Nephron (organoid): Measurements from ENCODE around the gene ATRNL1.
"Not testable (repeated sequence)": the region's sequence is repeated elsewhere in the genome, so short reads cannot be mapped to it uniquely, and the experiment has no call there.

Source experiments
- H3K27ac Mint-ChIP-seq, 3 experiments: 2 replicates each; pipeline ENCODE4 v1.8.0; 2020; ENCODE audit warnings: mixed read lengths in 3 of 3, mild to moderate bottlenecking in 2 of 3, moderate library complexity in 1 of 3
- H3K27me3 Mint-ChIP-seq: 2 replicates; pipeline ENCODE4 v1.8.0; 2021; ENCODE audit warnings: low read depth, mild to moderate bottlenecking, moderate library complexity, mixed read lengths
- H3K36me3 Mint-ChIP-seq: 2 replicates; pipeline ENCODE4 v1.8.0; 2020; ENCODE audit warnings: low read depth, mixed read lengths
- H3K4me1 Mint-ChIP-seq: 2 replicates; pipeline ENCODE4 v1.8.0; 2020; ENCODE audit warnings: mixed read lengths
- H3K4me3 Mint-ChIP-seq, 3 experiments: 2 replicates each; pipeline ENCODE4 v1.8.0; 2020; ENCODE audit warnings: mild to moderate bottlenecking in 3 of 3, mixed read lengths in 3 of 3, moderate library complexity in 2 of 3
- H3K9me3 Mint-ChIP-seq: 2 replicates; pipeline ENCODE4 v1.8.0; 2020; ENCODE audit warnings: mixed read lengths
- CTCF ChIP-seq, 3 experiments: fragments of 200-600 bp; sonication (generic); IDR thresholded peaks; one replicate each; pipeline ENCODE4 v1.5.0; 2021; ENCODE audit warnings: antibody characterized with exemption in 3 of 3; ENCODE audit not compliant: unreplicated experiment in 3 of 3

Gene ATRNL1

GRCh38 chr10:115379064-115379463 is 285.9 kb downstream of the ATRNL1 start:
- no peaks in the 10 kb centered on the region for H3K4me1 Mint-ChIP-seq
- no peak overlapping the region for H3K4me3 Mint-ChIP-seq
- H3K36me3 Mint-ChIP-seq: peaks cover 21% of the 10 kb centered on the region
- H3K27ac Mint-ChIP-seq: no peak overlapping the region
- peaks cover 29% of the 10 kb centered on the region for H3K9me3 Mint-ChIP-seq
- H3K27me3 Mint-ChIP-seq: no peaks in the 10 kb centered on the region
- TF ChIP-seq CTCF (IDR thresholded peaks at IDR 0.05; ENCODE audit: unreplicated experiment in 3 of 3): no peak

DNA sequence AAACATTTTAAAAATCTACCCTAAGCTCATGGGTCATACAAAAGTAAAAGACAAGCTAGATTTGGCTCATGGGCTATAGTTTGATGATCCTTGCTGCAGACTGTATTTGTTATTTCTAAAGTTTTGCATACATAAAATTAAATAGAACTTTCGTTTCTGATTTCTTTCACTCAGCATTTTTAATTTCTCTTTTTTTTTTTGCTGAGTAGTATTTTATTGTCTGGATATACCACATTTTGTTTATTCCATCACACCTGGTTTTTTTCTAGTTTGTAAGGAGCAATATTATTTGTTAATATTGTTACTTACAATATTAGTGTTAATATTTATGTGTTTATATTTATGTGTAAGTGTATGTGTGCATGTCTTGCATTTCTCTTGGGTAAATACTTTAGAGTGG is 291.5 kb downstream of the ATRNL1 start:
- Mint-ChIP-seq H3K27me3 (no peaks in the 10 kb centered on the region), H3K36me3 (peaks cover 5% of the 10 kb centered on the region)

GRCh38 chr10:115390607-115391006 is 297.4 kb downstream of the ATRNL1 start:
- no peak for TF ChIP-seq CTCF (IDR thresholded peaks at IDR 0.05; ENCODE audit: unreplicated experiment in 3 of 3)
- Mint-ChIP-seq H3K9me3 (peaks cover 15% of the 10 kb centered on the region), H3K27ac (no peak overlapping the region), H3K4me3 (no peak overlapping the region), H3K36me3 (peaks cover 12% of the 10 kb centered on the region), H3K4me1 (no peaks in the 10 kb centered on the region), H3K27me3 (no peaks in the 10 kb centered on the region)

More for the DNA sequence above, 291.5 kb downstream of the ATRNL1 start:
- H3K27ac Mint-ChIP-seq: no peak overlapping the region
- TF ChIP-seq CTCF (IDR thresholded peaks at IDR 0.05; ENCODE audit: unreplicated experiment in 3 of 3): no peak
- H3K4me1 Mint-ChIP-seq: no peaks in the 10 kb centered on the region
- H3K4me3 Mint-ChIP-seq: no peak overlapping the region
- H3K9me3 Mint-ChIP-seq: peaks cover 13% of the 10 kb centered on the region

DNA sequence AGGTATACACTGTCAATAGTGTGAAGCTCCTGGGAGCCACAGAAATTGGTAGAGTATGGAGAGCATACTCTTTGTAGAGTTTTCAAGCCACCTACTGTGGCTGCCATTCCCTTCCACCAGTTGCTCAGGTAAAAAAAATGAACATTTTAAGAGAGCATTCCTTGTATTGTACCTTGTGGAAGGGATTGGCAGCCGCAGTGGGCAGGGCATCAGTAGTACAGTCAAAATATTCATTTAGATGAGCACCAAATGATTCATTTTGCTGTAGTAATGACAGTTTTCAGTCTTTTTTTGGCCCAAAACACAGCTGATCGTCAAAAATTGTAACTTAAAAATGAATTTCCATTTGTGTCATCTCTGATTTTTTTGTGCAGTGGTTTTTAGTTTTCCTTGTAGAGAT is 304.9 kb downstream of the ATRNL1 start:
- Mint-ChIP-seq H3K9me3 (peaks cover 14% of the 10 kb centered on the region), H3K4me1 (no peaks in the 10 kb centered on the region), H3K4me3 (no peak overlapping the region), H3K36me3 (peaks cover 4% of the 10 kb centered on the region), H3K27ac (no peak overlapping the region), H3K27me3 (no peaks in the 10 kb centered on the region)
- no peak for TF ChIP-seq CTCF (IDR thresholded peaks at IDR 0.05; ENCODE audit: unreplicated experiment in 3 of 3)

DNA sequence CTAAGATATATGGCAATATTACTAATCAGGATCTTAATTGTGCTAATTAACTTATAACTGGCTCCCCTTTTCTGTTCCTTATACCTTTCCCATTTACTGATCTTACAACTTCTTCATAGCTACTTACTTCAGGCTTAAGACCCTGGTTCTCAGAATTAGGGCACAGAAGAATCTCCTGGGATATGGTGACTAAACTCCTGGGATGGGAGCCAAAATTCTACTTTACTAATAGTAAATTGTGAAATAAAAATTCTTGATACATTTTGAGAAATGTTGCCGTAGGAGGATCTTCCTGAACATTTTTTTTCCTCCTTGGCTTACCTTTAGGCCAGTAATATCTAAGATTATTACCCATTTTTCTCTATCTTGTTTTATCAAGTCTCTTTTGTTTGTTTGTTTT is 309.5 kb downstream of the ATRNL1 start:
- peaks cover 18% of the 10 kb centered on the region for H3K9me3 Mint-ChIP-seq
- H3K36me3 Mint-ChIP-seq: peaks cover 2% of the 10 kb centered on the region
- no peak overlapping the region for H3K27ac Mint-ChIP-seq
- no peak for TF ChIP-seq CTCF (IDR thresholded peaks at IDR 0.05; ENCODE audit: unreplicated experiment in 3 of 3)
- no peaks in the 10 kb centered on the region for H3K4me1 Mint-ChIP-seq
- H3K27me3 Mint-ChIP-seq: no peaks in the 10 kb centered on the region
- H3K4me3 Mint-ChIP-seq: no peak overlapping the region

DNA sequence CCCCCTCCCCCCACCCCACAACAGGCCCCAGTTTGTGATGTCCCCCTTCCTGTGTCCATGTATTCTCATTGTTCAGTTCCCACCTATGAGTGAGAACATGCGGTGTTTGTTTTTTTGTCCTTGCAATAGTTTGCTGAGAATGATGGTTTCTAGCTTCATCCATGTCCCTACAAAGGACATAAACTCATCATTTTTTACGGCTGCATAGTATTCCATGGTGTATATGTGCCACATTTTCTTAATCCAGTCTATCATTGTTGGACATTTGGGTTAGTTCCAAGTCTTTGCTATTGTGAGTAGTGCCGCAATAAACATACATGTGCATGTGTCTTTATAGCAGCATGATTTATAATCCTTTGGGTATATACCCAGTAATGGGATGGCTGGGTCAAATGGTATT is 312.7 kb downstream of the ATRNL1 start:
- H3K27ac Mint-ChIP-seq, H3K4me1 Mint-ChIP-seq, H3K4me3 Mint-ChIP-seq, H3K27me3 Mint-ChIP-seq: not testable (repeated sequence)
- H3K36me3 Mint-ChIP-seq: peaks cover 19% of the 10 kb centered on the region
- H3K9me3 Mint-ChIP-seq: peaks cover 26% of the 10 kb centered on the region
